Ammon's horn (tissue), 1 donor: ENCODE results near the gene HEMGN.
A peak's percentile ranks its signal among the peaks of the same experiment; 100 is the strongest.
"Not testable (repeated sequence)": the region's sequence is repeated elsewhere in the genome, so short reads cannot be mapped to it uniquely, and the experiment has no call there.

Experiments used
- DNase-seq: peaks from one replicate; pipeline ENCODE4 v3.0.0-alpha.2; 2016; ENCODE audit warnings: low spot score

HEMGN gene

GRCh38 chr9:97964901-97965300 is 26.9 kb upstream of the HEMGN start:
- no peak for DNase-seq

DNA sequence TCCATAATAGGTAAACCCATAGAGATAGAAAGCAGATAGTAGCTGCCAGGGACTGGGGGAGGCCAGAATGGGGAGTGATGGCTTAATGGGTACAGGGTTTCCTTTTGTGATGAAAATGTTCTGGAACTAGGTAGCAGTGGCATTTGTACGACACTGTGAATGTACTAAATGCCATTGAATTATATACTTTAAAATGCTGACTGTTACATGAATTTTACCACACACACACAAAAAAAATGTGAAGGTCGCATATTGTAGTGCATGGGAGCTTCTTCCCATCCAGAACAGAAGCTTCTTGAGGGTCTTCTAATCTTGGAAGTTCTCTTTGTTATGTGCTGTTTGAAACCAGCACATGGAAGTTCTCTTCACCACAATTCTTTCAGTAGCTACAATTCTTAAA is 25.3 kb upstream of the HEMGN start:
- no peak for DNase-seq

DNA sequence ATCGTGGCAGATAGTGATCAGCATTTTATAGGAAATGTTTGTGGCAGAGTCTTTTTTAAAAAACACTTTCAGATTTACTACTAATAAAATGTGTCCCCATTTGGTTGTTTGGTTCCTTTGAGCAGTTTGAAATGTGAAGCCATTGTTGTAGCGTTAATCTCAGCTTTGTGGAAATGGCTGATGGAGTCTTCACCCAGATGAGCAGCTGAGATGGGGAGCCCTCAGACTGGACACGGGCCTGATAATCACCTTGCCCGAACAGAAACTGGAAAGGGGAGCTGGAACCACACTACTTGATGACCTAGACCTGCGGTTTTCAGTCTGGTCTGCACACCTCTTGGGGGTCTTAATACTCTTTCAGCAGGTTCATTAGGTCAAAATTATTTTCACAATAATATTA is 24.6 kb upstream of the HEMGN start:
- no peak for DNase-seq

- DNase-seq = no peak
Observed at GRCh38 chr9:97962136-97962535, 24.2 kb upstream of the HEMGN start.

- no peak for DNase-seq
Observed at GRCh38 chr9:97961361-97961760, 23.4 kb upstream of the HEMGN start.

DNA sequence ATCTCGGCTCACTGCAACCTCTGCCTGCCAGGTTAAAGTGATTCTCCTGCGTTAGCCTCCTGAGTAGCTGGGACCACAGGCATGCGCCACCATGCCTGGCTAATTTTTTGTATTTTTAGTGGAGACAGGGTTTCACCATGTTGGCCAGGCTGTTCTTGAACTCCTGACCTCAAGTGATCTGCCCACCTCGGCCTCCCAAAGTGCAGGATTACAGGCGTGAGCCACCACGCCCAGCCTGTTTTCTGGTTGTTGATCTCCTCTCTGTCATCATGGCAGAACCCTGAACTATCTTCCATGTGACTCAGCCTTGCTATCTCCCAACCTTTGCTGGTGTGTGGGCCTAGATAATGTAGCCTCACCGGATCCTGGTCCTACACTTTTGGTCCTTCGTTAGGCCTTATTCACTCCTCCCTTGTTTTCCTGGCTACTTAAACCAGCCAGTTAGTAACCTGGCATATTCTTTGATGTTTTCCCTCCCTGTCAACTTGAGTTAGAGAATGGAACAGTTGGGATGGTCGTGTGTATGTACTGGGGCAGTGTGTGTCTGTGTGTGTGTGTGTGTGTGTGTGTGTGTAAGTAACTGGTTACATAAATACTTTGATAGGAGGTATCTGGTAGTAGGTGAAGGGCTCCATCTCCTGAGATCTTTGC is 22.8 kb upstream of the HEMGN start:
- DNase-seq = not testable (repeated sequence)

DNA sequence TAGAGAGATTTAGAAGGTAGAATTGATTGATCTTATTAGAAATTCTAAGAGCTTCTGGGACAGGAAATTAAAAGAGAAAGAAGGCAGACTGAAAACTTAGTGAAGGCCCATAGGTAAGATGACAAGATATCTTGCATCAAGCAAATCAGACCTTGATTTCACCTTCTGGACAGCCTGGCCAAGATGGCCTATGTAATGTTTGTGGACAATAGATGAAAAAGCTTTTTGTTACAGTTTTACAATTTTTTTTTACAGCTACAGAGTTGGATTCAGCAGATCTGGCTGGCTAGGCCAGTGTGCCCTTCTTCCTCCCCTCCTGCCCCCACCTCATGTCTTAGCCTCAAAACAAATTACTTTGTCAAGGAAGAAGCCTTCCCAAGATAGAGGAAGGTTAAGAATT is 21.6 kb upstream of the HEMGN start:
- no peak for DNase-seq

- peak; percentile 30 for DNase-seq
Observed at GRCh38 chr9:97958812-97959511, 21.0 kb upstream of the HEMGN start.

GRCh38 chr9:97956331-97956730 is 18.4 kb upstream of the HEMGN start:
- no peak for DNase-seq

- peak; percentile 35 for DNase-seq
Observed at GRCh38 chr9:97954550-97954989, 16.6 kb upstream of the HEMGN start.

DNA sequence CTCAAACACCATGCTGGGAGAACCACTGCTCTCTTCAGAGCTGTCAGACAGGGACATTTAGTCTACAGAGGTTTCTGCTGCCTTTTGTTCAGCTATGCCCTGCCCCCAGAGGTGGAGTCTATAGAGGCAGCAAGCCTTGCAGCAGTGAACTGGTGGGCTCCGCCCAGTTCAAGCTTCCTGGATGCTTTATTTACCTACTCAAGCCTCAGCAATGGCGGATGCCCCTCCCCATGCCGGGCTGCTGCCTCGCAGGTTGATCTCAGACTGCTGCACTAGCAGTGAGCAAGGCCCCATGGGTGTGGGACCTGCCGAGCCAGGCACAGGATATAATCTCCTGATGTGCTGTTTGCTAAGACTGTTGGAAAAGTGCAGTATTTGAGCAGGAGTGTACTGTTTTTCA is 12.9 kb upstream of the HEMGN start:
- DNase-seq = not testable (repeated sequence)

DNA sequence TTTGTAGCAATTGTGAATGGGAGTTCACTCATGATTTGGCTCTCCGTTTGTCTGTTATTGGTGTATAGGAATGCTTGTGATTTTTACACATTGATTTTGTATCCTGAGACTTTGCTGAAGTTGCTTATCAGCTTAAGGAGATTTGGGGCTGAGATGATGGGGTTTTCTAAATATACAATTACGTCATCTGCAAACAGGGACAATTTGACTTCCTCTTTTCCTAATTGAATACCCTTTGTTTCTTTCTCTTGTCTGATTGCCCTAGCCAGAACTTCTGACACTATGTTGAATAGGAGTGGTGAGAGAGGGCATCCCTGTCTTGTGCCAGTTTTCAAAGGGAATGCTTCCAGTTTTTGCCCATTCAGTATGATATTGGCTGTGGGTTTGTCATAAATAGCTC is 9.1 kb upstream of the HEMGN start:
- DNase-seq = not testable (repeated sequence)

GRCh38 chr9:97945470-97945869 is 7.5 kb upstream of the HEMGN start:
- DNase-seq = not testable (repeated sequence)

GRCh38 chr9:97944612-97945011 is 6.6 kb upstream of the HEMGN start:
- DNase-seq = no peak

GRCh38 chr9:97943308-97943855 is 5.4 kb upstream of the HEMGN start:
- no peak for DNase-seq

GRCh38 chr9:97941323-97941722 is 3.4 kb upstream of the HEMGN start:
- no peak for DNase-seq

DNA sequence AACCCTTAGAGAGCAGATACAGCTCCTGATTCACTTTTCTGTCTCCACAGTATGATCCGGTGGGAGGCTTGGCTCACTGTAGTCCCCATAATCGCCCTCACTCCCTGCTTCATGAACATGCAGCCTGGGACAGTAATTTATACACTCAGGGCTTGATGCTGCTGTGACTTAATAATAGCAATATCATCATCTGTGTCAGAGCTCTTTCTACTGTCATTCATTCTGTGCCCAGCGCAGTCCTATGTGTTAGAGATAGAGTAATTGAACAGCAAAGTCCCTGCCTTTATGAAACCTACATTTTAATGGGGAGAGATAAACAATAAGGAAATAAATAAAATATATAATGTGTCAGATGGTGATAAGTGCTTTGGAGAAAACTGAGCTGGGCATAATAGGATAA is 2.8 kb upstream of the HEMGN start:
- no peak for DNase-seq

- DNase-seq = no peak
Observed at GRCh38 chr9:97940233-97940632, 2.3 kb upstream of the HEMGN start.

DNA sequence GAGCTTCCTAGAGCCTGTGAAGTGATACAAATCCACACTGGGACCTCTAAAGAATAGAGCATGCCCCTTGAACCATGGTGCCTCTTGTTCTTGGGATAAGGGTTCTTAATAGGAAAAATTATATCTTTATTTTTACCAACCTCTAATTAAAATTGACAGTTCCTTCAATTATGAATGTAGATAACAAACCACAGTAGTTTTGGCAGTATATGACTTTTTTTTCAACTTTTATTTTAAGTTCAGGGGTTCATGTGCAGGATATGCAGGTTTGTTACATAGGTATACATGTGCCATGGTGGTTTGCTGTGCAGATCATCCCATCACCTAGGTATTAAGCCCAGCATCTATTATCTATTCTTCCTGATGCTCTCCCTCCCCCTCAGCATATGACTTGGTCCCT is 974 bp downstream of the HEMGN start:
- DNase-seq = no peak

GRCh38 chr9:97935276-97935675 is 2.7 kb downstream of the HEMGN start:
- no peak for DNase-seq

DNA sequence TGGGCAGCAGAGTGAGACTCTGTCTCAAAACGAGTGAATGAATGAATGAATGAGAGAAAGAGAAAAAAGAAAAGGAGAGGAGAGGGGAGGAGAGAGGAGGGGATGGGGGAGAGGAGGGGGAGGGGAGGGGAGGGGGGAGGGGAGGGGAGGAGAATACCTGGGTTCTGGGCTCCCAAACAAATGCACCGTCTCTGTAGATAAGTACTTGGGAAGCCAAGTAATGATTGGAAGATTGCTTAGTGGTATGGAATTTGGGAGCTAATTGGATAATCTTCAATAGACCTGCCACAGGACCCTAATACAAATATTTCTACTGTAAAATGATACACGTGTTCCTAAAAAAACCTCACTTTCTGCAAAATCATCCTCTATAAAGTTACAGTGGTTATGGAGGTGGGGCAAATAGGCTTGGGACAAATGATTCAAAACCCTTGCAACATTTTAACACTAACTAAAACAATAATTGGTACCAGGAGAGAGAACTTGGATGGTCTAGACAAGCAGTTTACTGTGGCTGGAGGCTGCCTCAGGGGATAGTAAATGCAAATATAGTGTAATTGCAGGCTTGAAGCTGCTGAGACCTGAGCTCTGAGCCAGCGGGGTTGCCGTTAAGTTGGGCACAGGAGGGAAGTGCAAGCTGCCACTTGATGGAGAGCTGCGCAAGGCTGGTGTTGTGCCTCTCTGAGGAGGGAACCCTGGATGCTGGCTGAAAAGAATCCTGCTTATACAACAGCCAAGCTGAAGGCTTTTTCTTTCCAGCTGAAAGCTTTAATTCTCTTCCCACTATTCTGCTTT is 3.5 kb downstream of the HEMGN start:
- DNase-seq = peak; percentile 57

DNA sequence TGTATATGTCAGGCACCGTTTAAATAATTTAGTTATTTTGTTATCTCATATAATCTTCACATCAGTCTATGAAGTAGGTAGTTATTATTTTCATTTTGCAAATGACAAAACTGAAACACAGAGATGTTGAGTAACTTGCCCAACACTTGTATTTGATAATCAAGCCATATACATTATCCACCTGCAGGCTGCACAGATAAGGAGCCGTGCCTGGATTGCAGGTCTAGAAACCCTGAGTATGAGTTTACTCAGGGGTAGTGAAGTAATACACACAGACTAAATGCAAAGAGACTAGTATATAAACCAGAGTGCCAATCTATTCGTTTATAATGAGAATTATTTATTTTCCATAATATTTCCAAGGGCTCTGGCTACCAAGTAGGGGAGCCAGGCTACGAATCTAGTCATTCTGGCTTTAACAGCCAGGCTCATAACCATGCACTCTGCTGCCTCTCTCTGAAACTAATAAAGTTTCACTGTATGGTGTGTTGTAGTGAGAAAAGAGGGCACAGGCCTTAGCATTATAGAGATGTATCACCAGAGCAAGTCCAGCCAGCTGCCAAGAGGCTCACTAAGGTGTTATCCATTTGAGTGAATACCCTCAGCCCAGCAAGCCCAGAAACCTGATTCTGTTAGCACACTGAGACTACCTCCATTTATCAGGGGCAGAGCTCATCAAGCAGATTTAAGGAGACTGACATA is 4.5 kb downstream of the HEMGN start:
- no peak for DNase-seq
